WERI-Rb-1 (cell line): ENCODE measurements around the gene ZNF653.
A peak's percentile ranks its signal among the peaks of the same experiment; 100 is the strongest.
"Not testable (repeated sequence)": the region's sequence is repeated elsewhere in the genome, so short reads cannot be mapped to it uniquely, and the experiment has no call there.

ENCODE experiments used
- DNase-seq: peaks from one replicate; pipeline ENCODE4 v3.0.0-alpha.2; 2020
- H3K27ac ChIP-seq: fragments of 250-450 bp; sonication (Bioruptor Pico); 2 replicates; pipeline ENCODE4 v1.5.1; 2020; ENCODE audit warnings: mild to moderate bottlenecking, moderate library complexity
- H3K27me3 ChIP-seq: fragments of 250-450 bp; sonication (Bioruptor Pico); 2 replicates; pipeline ENCODE4 v1.5.1; 2021; ENCODE audit warnings: mild to moderate bottlenecking, low read depth, moderate library complexity; ENCODE audit not compliant: insufficient read depth, severe bottlenecking
- H3K36me3 ChIP-seq: fragments of 250-450 bp; sonication (Bioruptor Pico); 2 replicates; pipeline ENCODE4 v1.5.1; 2020; ENCODE audit warnings: mild to moderate bottlenecking, moderate library complexity
- H3K4me3 ChIP-seq: 2 replicates; pipeline ENCODE4 v1.5.1; 2011; ENCODE audit warnings: low read depth, mild to moderate bottlenecking, control low read depth, low read length
- H3K9me3 ChIP-seq: fragments of 250-450 bp; sonication (Bioruptor Pico); 2 replicates; pipeline ENCODE4 v1.5.1; 2021; ENCODE audit warnings: mild to moderate bottlenecking, moderate library complexity; ENCODE audit not compliant: severe bottlenecking
- TF ChIP-seq, protein P1 (sequence below): IDR thresholded peaks from 2 replicates; pipeline ENCODE4 v1.5.1; 2011; ENCODE audit warnings: low read depth, mild to moderate bottlenecking, control low read depth, inconsistent platforms, low read length

Gene ZNF653

DNA sequence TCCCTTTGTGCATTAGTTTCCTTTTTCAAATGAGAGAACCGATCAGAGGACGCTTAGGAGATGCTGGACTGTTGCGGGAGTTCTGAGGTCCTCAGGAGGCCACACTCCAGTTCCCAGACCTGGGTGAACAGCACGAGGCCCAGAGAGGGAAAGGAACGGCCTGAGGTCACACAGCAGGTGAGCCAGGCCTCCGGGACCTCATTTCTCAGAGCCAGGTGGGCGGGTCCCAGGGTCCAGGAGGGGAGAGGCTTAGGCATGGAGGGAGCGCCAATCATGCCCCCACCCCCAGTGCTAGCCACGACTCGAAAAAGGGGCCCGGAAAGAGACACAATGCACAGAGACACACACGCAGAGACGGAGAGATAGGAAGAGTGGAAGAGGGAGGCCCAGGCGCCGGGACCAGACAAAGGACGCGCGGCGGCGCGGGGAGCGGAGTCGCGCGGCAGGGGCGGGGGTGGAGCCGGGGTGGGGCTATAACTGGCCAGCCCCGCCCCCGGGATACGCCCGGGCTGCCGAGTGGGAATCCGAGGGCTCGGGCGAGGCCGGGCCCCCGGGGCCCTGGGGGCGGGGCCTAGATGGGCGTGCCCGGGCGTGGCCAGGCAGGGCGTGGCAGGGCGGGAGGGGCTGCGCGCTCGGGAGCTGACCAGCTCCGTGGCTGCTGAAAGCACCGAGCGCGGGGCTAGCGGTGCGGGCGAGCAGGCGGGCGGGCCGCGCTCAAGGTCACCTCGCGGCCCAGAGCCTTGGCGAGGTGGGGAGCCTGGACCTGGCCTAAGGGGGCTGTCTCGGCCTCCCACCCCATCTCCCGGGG, 26.3 kb downstream of the ZNF653 start:
- H3K27ac ChIP-seq = no peak overlapping the region
- no peaks in the 10 kb centered on the region for H3K9me3 ChIP-seq
- peak overlapping the region; percentile 52 for H3K4me3 ChIP-seq
- DNase-seq = peak; percentile 78
- peaks cover 3% of the 10 kb centered on the region; the same call in 1 of the 2 replicates for H3K36me3 ChIP-seq
- TF ChIP-seq, protein P1, sequence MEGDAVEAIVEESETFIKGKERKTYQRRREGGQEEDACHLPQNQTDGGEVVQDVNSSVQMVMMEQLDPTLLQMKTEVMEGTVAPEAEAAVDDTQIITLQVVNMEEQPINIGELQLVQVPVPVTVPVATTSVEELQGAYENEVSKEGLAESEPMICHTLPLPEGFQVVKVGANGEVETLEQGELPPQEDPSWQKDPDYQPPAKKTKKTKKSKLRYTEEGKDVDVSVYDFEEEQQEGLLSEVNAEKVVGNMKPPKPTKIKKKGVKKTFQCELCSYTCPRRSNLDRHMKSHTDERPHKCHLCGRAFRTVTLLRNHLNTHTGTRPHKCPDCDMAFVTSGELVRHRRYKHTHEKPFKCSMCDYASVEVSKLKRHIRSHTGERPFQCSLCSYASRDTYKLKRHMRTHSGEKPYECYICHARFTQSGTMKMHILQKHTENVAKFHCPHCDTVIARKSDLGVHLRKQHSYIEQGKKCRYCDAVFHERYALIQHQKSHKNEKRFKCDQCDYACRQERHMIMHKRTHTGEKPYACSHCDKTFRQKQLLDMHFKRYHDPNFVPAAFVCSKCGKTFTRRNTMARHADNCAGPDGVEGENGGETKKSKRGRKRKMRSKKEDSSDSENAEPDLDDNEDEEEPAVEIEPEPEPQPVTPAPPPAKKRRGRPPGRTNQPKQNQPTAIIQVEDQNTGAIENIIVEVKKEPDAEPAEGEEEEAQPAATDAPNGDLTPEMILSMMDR = no peak
- peaks cover 31% of the 10 kb centered on the region for H3K27me3 ChIP-seq

DNA sequence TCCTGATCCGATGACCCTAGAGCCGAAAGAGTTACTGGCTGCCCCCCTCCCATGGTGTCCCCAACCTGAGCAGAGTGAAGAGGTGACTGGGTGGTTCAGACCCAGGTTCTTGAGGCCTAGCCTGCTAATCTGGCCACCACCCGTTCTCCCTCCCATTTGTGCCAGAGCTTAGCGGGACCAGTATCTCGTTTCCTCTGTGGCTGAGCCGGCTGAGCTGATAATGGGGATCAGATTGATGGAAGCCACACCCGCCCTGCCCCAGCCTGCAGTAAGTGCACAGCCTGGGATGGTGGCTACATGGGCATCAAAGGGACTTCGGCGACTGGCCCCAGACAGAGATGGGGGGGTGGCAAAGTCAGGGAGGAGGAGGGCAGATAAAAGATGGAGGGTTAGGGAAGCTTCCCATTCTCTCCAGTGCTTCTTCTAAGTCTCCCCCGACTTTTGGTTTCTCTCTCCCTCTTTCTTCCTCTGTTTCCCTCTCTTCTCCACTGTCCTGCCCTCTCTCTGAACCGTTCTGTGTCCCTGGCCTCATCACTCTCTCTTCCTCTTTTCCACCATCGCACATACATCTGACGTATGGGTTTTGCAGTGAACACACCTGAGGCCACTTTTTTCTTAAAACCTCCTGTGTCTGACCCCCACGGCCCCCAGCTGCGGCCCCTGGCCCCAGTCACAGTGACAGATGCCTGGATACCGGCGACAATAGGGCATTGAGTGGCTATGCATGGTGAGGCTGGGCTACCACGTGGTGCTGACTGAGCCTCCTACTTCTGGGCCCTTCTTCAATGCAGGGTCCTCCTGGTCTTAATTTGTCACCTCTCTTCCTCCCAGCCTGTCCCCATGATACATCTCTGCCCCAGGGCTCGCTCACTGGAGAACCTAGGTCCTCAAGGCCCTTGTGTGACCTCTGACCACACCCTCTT, 27.2 kb downstream of the ZNF653 start:
- Histone ChIP-seq H3K4me3 (peak overlapping the region; percentile 52), H3K27ac (no peak overlapping the region), H3K9me3 (no peaks in the 10 kb centered on the region), H3K36me3 (no peaks in the 10 kb centered on the region), H3K27me3 (peaks cover 31% of the 10 kb centered on the region)
- DNase-seq = peak; percentile 91
- TF ChIP-seq, protein P1 = no peak

DNA sequence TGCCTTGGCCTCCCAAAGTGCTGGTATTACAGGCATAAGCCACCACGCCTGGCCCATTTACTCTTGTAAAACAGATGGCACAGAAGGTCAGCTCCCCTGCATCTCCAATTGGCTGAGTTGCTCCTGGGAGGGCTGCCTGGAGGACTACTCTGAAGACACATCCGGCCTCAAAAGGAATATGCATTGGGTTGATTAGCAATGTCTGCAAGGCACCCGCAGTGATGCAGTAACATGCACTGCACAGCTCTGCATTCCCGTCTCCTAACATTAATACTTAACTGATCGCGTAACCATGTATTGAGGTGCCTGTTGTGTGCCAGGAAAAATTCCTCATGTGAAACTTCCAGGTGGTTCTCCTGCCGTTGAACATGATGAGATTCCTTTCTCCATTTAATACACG, 29.8 kb downstream of the ZNF653 start:
- H3K9me3 ChIP-seq = no peaks in the 10 kb centered on the region
- DNase-seq = peak; percentile 44
- no peak overlapping the region for H3K4me3 ChIP-seq
- TF ChIP-seq, protein P1 = no peak
- no peaks in the 10 kb centered on the region for H3K36me3 ChIP-seq
- H3K27me3 ChIP-seq = peaks cover 16% of the 10 kb centered on the region
- H3K27ac ChIP-seq = no peak overlapping the region

DNA sequence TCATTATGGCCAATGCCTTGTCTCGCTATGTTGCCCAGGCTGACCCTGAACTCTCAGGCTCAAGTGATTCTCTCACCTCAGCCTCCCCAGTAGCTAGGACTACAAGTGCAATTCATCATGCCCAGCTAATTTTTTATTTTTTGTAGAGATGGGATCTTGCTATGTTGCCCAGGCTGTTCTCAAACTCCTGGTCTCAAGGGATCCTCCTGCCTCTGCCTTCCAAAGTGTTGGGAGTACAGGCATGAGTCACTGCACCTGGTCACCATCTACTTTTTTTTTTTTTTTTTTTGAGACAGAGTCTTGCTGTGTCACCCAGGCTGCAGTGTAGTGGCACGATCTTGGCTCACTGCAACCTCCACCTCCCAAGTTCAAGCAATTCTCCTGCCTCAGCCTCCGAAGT, 30.3 kb downstream of the ZNF653 start:
- H3K4me3 ChIP-seq, H3K36me3 ChIP-seq, H3K27ac ChIP-seq, H3K9me3 ChIP-seq, DNase-seq: not testable (repeated sequence)
- H3K27me3 ChIP-seq = peaks cover 11% of the 10 kb centered on the region

DNA sequence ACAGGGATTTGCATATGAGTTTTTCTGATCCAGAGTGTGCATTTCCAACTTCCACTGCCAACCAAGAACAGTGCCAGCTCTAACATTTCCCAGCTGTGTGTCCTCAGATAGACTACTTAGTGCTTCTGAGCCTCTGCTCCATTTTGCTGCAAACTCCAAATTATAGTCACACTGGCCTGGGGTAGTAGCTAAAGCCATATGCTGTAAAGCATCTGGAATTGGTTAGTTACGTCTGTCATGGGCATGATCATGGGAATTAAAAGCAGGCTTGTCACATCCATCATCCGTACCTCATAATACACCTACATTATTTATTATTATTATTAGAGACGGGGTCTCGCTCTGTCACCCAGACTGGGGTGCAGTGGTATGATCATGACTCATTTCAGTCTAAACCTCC, 31.9 kb downstream of the ZNF653 start:
- H3K36me3 ChIP-seq = no peaks in the 10 kb centered on the region
- no peaks in the 10 kb centered on the region for H3K27me3 ChIP-seq
- TF ChIP-seq, protein P1 = no peak
- no peak overlapping the region for H3K27ac ChIP-seq
- no peak for DNase-seq
- no peak overlapping the region for H3K4me3 ChIP-seq
- H3K9me3 ChIP-seq = no peaks in the 10 kb centered on the region

DNA sequence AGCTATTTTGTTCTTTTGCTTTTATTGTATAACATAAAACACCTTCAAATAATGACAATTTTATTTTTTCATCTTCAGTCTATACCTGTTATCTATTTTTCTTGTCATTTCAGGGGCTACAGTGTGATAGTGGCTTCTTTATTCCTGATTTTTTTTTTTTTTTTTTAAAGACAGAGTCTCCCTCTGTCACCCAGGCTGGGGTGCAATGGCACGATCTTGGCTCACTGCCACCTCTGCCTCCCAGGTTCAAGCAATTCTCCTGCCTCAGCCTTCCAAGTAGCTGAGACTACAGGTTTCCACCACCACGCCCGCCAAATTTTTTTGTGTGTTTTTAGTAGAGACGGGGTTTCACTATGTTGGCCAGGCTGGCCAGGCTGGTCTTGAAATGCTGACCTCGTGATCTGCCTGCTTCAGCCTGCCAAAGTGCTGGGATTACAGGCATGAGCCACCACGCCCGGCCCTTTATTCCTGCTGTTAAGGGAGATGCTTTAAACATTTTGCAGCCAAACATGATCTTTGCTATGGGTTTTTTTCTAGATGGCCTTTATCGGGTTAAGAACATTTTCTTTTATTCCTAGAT, 37.3 kb downstream of the ZNF653 start:
- not testable (repeated sequence) for H3K4me3 ChIP-seq, H3K27ac ChIP-seq, H3K27me3 ChIP-seq, H3K9me3 ChIP-seq, H3K36me3 ChIP-seq
- peak; percentile 4 for DNase-seq
